IMR-90 (cell line): ENCODE measurements around the gene CXCL9. TPM values are rescaled to one million over a fixed set of nuclear protein-coding genes. Genes with fewer than 3 reads are reported as not detected.

Experiments used
- ATAC-seq: fragments of 200-7000 bp; cut with Tn5 transposase; 2 replicates; pipeline ENCODE4 v1.9.1; 2020; ENCODE audit warnings: low read depth, mild to moderate bottlenecking, moderate library complexity
- BruUV-seq: library from RNA; stranded (reverse); fragments of 400-500 nt; replicated peaks from 2 replicates; lab custom pipeline; 2021; lab: Mats Ljungman, UMichigan
- CTCF ChIA-PET: fragments of 300-600 bp; formaldehyde crosslinking; extraction: SDS; loops from one replicate; lab custom pipeline; 2021; ENCODE audit warnings: antibody characterized with exemption; lab: Yijun Ruan, JAX
- POLR2A ChIA-PET: fragments of 300-600 bp; sonication (Branson Sonifier 250); formaldehyde crosslinking; loops from one replicate; lab custom pipeline; 2022; ENCODE audit warnings: antibody characterized with exemption; ENCODE audit not compliant: unreplicated experiment; lab: Charles Lee
- DNase-seq: peaks from one replicate; pipeline ENCODE4 v3.0.0; 2013
- H2AFZ ChIP-seq: replicated peaks from 2 replicates; pipeline ENCODE3; 2013; ENCODE audit warnings: low read length, mild to moderate bottlenecking; ENCODE audit not compliant: poor library complexity
- H2AK5ac ChIP-seq: 2 replicates; pipeline ENCODE4 v1.6.1; 2013; ENCODE audit warnings: low read depth, low read length, inconsistent platforms
- H2AK9ac ChIP-seq: replicated peaks from 2 replicates; pipeline ENCODE3; 2013; ENCODE audit warnings: mild to moderate bottlenecking, low read depth, low read length, moderate library complexity; ENCODE audit not compliant: poor library complexity
- H2BK120ac ChIP-seq: 2 replicates; pipeline ENCODE4 v1.6.1; 2013; ENCODE audit warnings: low read depth, low read length, inconsistent platforms
- H2BK15ac ChIP-seq: 3 replicates; pipeline ENCODE4 v1.6.1; 2013; ENCODE audit warnings: low read depth, low read length, inconsistent platforms
- H2BK20ac ChIP-seq: 2 replicates; pipeline ENCODE4 v1.6.1; 2013; ENCODE audit warnings: low read depth, mild to moderate bottlenecking, inconsistent platforms, low read length, moderate library complexity
- H2BK5ac ChIP-seq: 2 replicates; pipeline ENCODE4 v1.6.1; 2013; ENCODE audit warnings: mild to moderate bottlenecking, low read depth, low read length, inconsistent platforms; ENCODE audit not compliant: poor library complexity, severe bottlenecking
- H3K14ac ChIP-seq: replicated peaks from 2 replicates; pipeline ENCODE4 v1.6.1; 2013; ENCODE audit warnings: low read depth, low read length, inconsistent platforms
- H3K18ac ChIP-seq: 2 replicates; pipeline ENCODE4 v1.6.1; 2013; ENCODE audit warnings: low read depth, low read length, control low read depth
- H3K23ac ChIP-seq: 2 replicates; pipeline ENCODE4 v1.6.1; 2013; ENCODE audit warnings: low read depth, low read length, inconsistent platforms
- H3K27ac ChIP-seq: 2 replicates; pipeline ENCODE4 v1.5.1; 2013; ENCODE audit warnings: mild to moderate bottlenecking, control low read depth, low read length; ENCODE audit not compliant: insufficient read depth
- H3K27me3 ChIP-seq: 2 replicates; pipeline ENCODE4 v1.6.1; 2013; ENCODE audit warnings: low read length; ENCODE audit not compliant: control insufficient read depth, insufficient read depth
- H3K36me3 ChIP-seq: 2 replicates; pipeline ENCODE4 v1.6.1; 2013; ENCODE audit warnings: low read length, mixed read lengths; ENCODE audit not compliant: control insufficient read depth, insufficient read depth
- H3K4ac ChIP-seq: 2 replicates; pipeline ENCODE4 v1.6.1; 2013; ENCODE audit warnings: low read depth, low read length, inconsistent platforms
- H3K4me1 ChIP-seq: 2 replicates; pipeline ENCODE4 v1.6.1; 2013; ENCODE audit warnings: low read length, mixed read lengths; ENCODE audit not compliant: control insufficient read depth, insufficient read depth
- H3K4me2 ChIP-seq: 2 replicates; pipeline ENCODE4 v1.6.1; 2013; ENCODE audit warnings: low read depth, mild to moderate bottlenecking, control low read depth, low read length, moderate library complexity
- H3K4me3 ChIP-seq: 2 replicates; pipeline ENCODE4 v1.5.1; 2013; ENCODE audit warnings: low read depth, mild to moderate bottlenecking, control low read depth, low read length, moderate library complexity; ENCODE audit not compliant: insufficient read depth
- H3K56ac ChIP-seq: 2 replicates; pipeline ENCODE4 v1.6.1; 2013; ENCODE audit warnings: low read length, inconsistent platforms; ENCODE audit not compliant: insufficient read depth; ENCODE audit errors: extremely low read depth
- H3K79me1 ChIP-seq, 2 experiments: 2 replicates each; pipeline ENCODE4 v1.6.1; 2013; ENCODE audit warnings: low read length in 2 of 2, inconsistent platforms in 1 of 2, low read depth in 1 of 2
- H3K9ac ChIP-seq: 2 replicates; pipeline ENCODE4 v1.6.1; 2013; ENCODE audit warnings: low read depth, low read length, control low read depth
- H3K9me1 ChIP-seq: 2 replicates; pipeline ENCODE4 v1.6.1; 2013; ENCODE audit warnings: low read length, inconsistent platforms; ENCODE audit not compliant: insufficient read depth
- H3K9me3 ChIP-seq: 2 replicates; pipeline ENCODE4 v1.6.1; 2013; ENCODE audit warnings: low read length; ENCODE audit not compliant: control insufficient read depth, insufficient read depth
- H4K20me1 ChIP-seq: 2 replicates; pipeline ENCODE4 v1.6.1; 2013; ENCODE audit warnings: low read length, inconsistent platforms; ENCODE audit not compliant: insufficient read depth
- H4K5ac ChIP-seq: 2 replicates; pipeline ENCODE4 v1.6.1; 2013; ENCODE audit warnings: mild to moderate bottlenecking, low read depth, low read length, control low read depth
- H4K8ac ChIP-seq, 2 experiments: 2 replicates each; pipeline ENCODE4 v1.6.1; 2013; ENCODE audit warnings: low read depth in 2 of 2, low read length in 2 of 2, control low read depth in 1 of 2, inconsistent platforms in 1 of 2
- H4K91ac ChIP-seq: 2 replicates; pipeline ENCODE4 v1.6.1; 2013; ENCODE audit warnings: low read depth, low read length, inconsistent platforms; ENCODE audit not compliant: insufficient read depth
- CEBPB ChIP-seq: IDR thresholded peaks from 2 replicates; pipeline ENCODE4 v1.6.1; 2012; ENCODE audit warnings: low read depth, low read length, improper control_type of control experiment
- FOS ChIP-seq: fragments of 150-350 bp; IDR thresholded peaks from 2 replicates; pipeline ENCODE4 v1.6.1; 2016; ENCODE audit warnings: low read depth, low read length
- MAFK ChIP-seq: IDR thresholded peaks from 2 replicates; pipeline ENCODE4 v1.6.1; 2012; ENCODE audit warnings: low read depth, low read length, improper control_type of control experiment
- WGBS, 2 experiments: methylation state at CpG; one replicate each; pipeline versions ENCODE4 v1.1.5 to v1.1.7; 2013; ENCODE audit warnings: missing lambda C conversion rate in 2 of 2; ENCODE audit not compliant: insufficient read length in 1 of 2; ENCODE audit errors: extremely low coverage in 2 of 2; 5-methylcytosine and 5-hydroxymethylcytosine counted together
- dilution Hi-C: fragments of 300-500 bp; cut with HindIII; formaldehyde crosslinking; loops from one replicate; pipeline ENCODE4 v1.14.3; 2018; ENCODE audit warnings: low sequenced_read_pairs; ENCODE audit not compliant: unreplicated experiment
- in situ Hi-C: fragments of 300-500 bp; cut with MboI; formaldehyde crosslinking; loops from 3 replicates; pipeline ENCODE4 v1.14.3; 2019; ENCODE audit warnings: low sequenced_read_pairs, inconsistent platforms, mixed read lengths
- intact Hi-C: fragments of 100-400 bp; cut with micrococcal nuclease; formaldehyde crosslinking; loops from 2 replicates; pipeline ENCODE4 v1.10.0; 2022
- polyA plus RNA-seq, 3 experiments: library from polyadenylated mRNA; depleted of rRNA; stranded (reverse); fragments of >200 nt; gene quantifications; 2 replicates each; pipeline ENCODE4 v1.2.3, GENCODE V29; 2012; ENCODE audit warnings: low replicate concordance in 1 of 3
- total RNA-seq: library from RNA; depleted of rRNA; stranded (reverse); fragments of >200 nt; gene quantifications from 2 replicates; pipeline ENCODE4 v1.2.3, GENCODE V29; 2012

Gene CXCL9
- total and polyA plus RNA-seq, 2 of the 4 experiments (the other 2 are of a cell fraction), result not detected

- Histone ChIP-seq H3K79me1 (no peaks in the 10 kb centered on the region; a peak in 1 of 4 replicates), H3K4me3 (no peak overlapping the region; the same call in 1 of the 2 replicates), H2BK5ac (peak overlapping the region; percentile 89), H3K27ac (peak overlapping the region; percentile 85), H4K91ac (peak overlapping the region; percentile 97), H4K5ac (peak overlapping the region; percentile 16), H3K36me3 (no peaks in the 10 kb centered on the region), H2AK9ac (no peak overlapping the region), H2BK20ac (peak overlapping the region; percentile 94; the same call in 1 of the 2 replicates), H2AK5ac (0 out of 2 replicates have a peak overlapping the region, but pooled peaks have one; percentile 20), H4K8ac (peak overlapping the region; percentile 87 to 96), H2BK15ac (peak overlapping the region; percentile 91; the same call in 2 of the 3 replicates), H3K18ac (peak overlapping the region; percentile 97), H4K20me1 (no peaks in the 10 kb centered on the region), H3K56ac (peak overlapping the region; percentile 100), H3K9me1 (peaks cover 13% of the 10 kb centered on the region), H2BK120ac (peak overlapping the region; percentile 99), H3K14ac (peak overlapping the region; percentile 97), H3K4ac (peak overlapping the region; percentile 95), H3K4me2 (peak overlapping the region; percentile 67), H3K9ac (peak overlapping the region; percentile 81), H3K23ac (peak overlapping the region; percentile 97), H3K27me3 (no peaks in the 10 kb centered on the region), H3K9me3 (no peaks in the 10 kb centered on the region), H3K4me1 (peaks cover 19% of the 10 kb centered on the region), H2AFZ (no peak overlapping the region)
- no TSS peak for BruUV-seq
- DNase-seq (peak; percentile 91), ATAC-seq (peak; percentile 74)
- ChIA-PET POLR2A (no interaction called here), CTCF (interaction anchor here (0.7 kb wide), 1 partner anchor 54 kb away, joined by 4 read pairs; no protein-coding TSS in a partner anchor)
- WGBS, 2 experiments, result no CpG with 5 or more reads among the region's 1 CpG
- TF ChIP-seq FOS, result peak; percentile 22; the same call in 1 of the 2 replicates
- TF ChIP-seq MAFK, result peak; percentile 51; the same call in 1 of the 2 replicates
- no peak for TF ChIP-seq CEBPB
- intact Hi-C loops (loop anchor here (2.0 kb wide), 1 partner anchor 16 kb away; no protein-coding TSS in a partner anchor), in situ Hi-C loops (no loop called here), dilution Hi-C loops (no loop called here)
Measured at GRCh38 chr4:76012388-76012801, 5.1 kb upstream of the CXCL9 start.
